Measurements from ENCODE around the gene ZAR1.

The ZAR1 gene

GRCh38 chr4:48490680-48491513 is 845 bp downstream of the ZAR1 start:
- no peak for DNase-seq (ENCODE audit: low read depth)

GRCh38 chr4:48491514-48492176 is 1.6 kb downstream of the ZAR1 start:
- no peak for DNase-seq (ENCODE audit: low read depth)

GRCh38 chr4:48493452-48494100 is 3.5 kb downstream of the ZAR1 start:
- DNase-seq (ENCODE audit: low read depth), result no peak

- DNase-seq (ENCODE audit: low read depth), result no peak
These were observed 5.9 kb downstream of the ZAR1 start for GRCh38 chr4:48495941-48496340.

GRCh38 chr4:48498895-48499294 is 8.8 kb downstream of the ZAR1 start:
- DNase-seq (ENCODE audit: low read depth), result no peak

GRCh38 chr4:48499551-48500066 is 9.6 kb downstream of the ZAR1 start:
- no peak for DNase-seq (ENCODE audit: low read depth)

GRCh38 chr4:48503233-48504025 is 13.4 kb downstream of the ZAR1 start:
- no peak for DNase-seq (ENCODE audit: low read depth)

GRCh38 chr4:48504026-48504330 is 13.9 kb downstream of the ZAR1 start:
- no peak for DNase-seq (ENCODE audit: low read depth)

GRCh38 chr4:48504352-48504751 is 14.3 kb downstream of the ZAR1 start:
- DNase-seq (ENCODE audit: low read depth), result no peak

- no peak for DNase-seq (ENCODE audit: low read depth)
These were observed 16.7 kb downstream of the ZAR1 start for GRCh38 chr4:48506716-48507115.

- DNase-seq (ENCODE audit: low read depth), result no peak
These were observed 19.5 kb downstream of the ZAR1 start for GRCh38 chr4:48509543-48509942.

GRCh38 chr4:48518143-48518542 is 28.1 kb downstream of the ZAR1 start:
- peak; percentile 6 for DNase-seq (ENCODE audit: low read depth)

GRCh38 chr4:48526406-48526805 is 36.4 kb downstream of the ZAR1 start:
- no peak for DNase-seq (ENCODE audit: low read depth)

- DNase-seq (ENCODE audit: low read depth), result no peak
These were observed 48.3 kb downstream of the ZAR1 start for GRCh38 chr4:48538358-48538757.

- no peak for DNase-seq (ENCODE audit: low read depth)
These were observed 49.5 kb downstream of the ZAR1 start for GRCh38 chr4:48539597-48539996.

- no peak for DNase-seq (ENCODE audit: low read depth)
These were observed 52.8 kb downstream of the ZAR1 start for GRCh38 chr4:48542888-48543287.

- no peak for DNase-seq (ENCODE audit: low read depth)
These were observed 53.7 kb downstream of the ZAR1 start for GRCh38 chr4:48543796-48544195.
